Measurements from ENCODE around the gene SFMBT1.

The SFMBT1 gene, protein sequence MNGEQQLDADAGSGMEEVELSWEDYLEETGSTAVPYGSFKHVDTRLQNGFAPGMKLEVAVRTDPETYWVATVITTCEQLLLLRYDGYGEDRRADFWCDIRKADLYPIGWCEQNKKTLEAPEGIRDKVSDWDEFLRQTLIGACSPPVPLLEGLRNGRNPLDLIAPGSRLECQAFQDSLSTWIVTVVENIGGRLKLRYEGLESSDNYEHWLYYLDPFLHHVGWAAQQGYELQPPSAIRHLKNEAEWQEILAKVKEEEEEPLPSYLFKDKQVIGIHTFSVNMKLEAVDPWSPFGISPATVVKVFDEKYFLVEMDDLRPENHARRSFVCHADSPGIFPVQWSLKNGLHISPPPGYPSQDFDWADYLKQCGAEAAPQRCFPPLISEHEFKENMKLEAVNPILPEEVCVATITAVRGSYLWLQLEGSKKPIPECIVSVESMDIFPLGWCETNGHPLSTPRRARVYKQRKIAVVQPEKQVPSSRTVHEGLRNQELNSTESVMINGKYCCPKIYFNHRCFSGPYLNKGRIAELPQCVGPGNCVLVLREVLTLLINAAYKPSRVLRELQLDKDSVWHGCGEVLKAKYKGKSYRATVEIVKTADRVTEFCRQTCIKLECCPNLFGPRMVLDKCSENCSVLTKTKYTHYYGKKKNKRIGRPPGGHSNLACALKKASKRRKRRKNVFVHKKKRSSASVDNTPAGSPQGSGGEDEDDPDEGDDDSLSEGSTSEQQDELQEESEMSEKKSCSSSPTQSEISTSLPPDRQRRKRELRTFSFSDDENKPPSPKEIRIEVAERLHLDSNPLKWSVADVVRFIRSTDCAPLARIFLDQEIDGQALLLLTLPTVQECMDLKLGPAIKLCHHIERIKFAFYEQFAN

GRCh38 chr3:53045518-53046170 is at the start of gene SFMBT1:
SFMBT1 (minus strand) TSS chr3:53046073; CDS start chr3:52969128, 76,945 bp downstream.
- TF ChIP-seq CTCF (IDR thresholded peaks at IDR 0.05; ENCODE audit: insufficient read depth, missing control alignments) = no peak
- no peak for FAIRE-seq
- DNase-seq (ENCODE audit: insufficient read length, low spot score) = peak; percentile 77

DNA sequence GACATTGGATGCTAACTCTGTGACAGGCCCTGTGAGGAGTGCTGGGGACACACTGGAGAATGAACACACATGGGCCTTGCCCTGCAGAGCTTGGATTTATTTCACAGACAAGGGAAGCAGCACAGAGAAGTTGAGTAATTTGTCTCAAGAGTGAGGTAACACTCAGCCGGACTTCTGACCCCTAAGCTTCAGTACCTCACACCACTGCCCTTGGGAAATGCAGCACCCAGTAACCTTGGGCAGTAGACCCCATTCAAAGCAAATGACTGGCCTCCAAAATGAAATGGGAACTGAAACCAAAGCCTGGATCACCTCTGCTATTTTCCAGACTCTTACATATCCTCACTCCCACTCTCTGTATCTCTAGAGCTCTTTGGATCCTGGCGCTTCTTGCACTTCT is 47.1 kb upstream of the SFMBT1 start:
- no peak for FAIRE-seq
- no peak for DNase-seq (ENCODE audit: insufficient read length, low spot score)
- no peak for TF ChIP-seq CTCF (IDR thresholded peaks at IDR 0.05; ENCODE audit: insufficient read depth, missing control alignments)

GRCh38 chr3:53092216-53092615 is 46.3 kb upstream of the SFMBT1 start:
- DNase-seq (ENCODE audit: insufficient read length, low spot score) (no peak), FAIRE-seq (no peak)
- no peak for TF ChIP-seq CTCF (IDR thresholded peaks at IDR 0.05; ENCODE audit: insufficient read depth, missing control alignments)

DNA sequence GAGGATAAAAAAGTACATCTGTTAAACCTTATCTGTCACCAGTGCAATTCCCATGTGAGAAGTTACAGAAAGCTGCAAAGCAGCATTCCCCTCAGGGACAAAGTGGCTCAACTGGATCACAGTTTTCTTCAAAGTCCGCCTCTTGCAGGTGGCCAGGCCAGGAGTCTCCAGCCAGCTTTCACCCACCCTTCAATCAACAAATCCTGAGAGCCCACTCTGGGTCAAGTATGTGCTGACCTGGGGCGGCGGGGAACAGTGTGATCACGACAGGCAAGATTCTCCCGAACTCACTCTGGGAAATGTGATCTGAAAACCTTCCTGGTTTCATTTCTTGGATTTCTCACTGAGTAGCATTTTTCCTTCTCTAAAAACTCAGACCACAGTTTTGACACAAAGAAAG is 45.1 kb upstream of the SFMBT1 start:
- TF ChIP-seq CTCF (IDR thresholded peaks at IDR 0.05; ENCODE audit: insufficient read depth, missing control alignments) = no peak
- FAIRE-seq (no peak), DNase-seq (ENCODE audit: insufficient read length, low spot score) (no peak)

DNA sequence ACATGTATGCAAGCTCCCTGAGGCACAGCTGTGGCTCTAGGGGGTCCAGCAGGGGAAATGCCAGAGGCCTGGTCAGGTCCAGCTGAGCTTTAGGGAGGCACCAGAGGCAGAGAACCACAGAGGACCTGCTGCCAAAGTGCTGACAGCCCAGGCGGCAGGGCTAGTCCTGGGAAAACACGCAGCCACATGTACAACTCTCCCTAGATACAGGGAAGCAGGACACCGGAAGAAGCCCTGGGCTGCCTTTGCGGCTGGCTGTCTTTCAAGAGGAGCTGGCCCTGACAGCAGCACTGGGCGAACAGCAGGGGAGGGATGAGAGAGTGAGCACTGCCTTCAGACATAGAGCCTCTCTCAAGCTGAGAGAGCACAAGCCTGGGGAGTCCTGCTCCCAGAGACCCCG is 43.6 kb upstream of the SFMBT1 start:
- no peak for DNase-seq (ENCODE audit: insufficient read length, low spot score)
- TF ChIP-seq CTCF (IDR thresholded peaks at IDR 0.05; ENCODE audit: insufficient read depth, missing control alignments) = no peak
- FAIRE-seq = no peak

DNA sequence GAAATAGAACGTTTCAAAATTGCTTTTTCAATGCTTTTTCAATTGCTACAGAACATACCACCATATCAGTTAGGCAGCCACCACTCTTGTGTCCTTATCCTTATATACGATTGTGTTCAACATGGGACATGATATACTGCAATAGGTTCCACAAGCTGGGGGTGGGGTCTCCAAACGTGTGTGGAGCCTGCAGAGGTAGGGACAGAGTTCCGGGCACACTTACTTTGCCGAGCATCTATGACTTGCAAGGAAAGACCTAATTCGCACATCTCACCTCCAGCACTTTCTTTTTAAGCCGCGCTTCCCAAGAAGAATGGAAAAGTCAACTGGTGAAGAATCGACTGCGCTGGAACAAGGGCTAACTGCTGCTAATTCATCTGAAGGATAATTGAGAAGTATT is 39.6 kb upstream of the SFMBT1 start:
- DNase-seq (ENCODE audit: insufficient read length, low spot score) (no peak), FAIRE-seq (no peak)
- no peak for TF ChIP-seq CTCF (IDR thresholded peaks at IDR 0.05; ENCODE audit: insufficient read depth, missing control alignments)
